HepG2 (cell line): ENCODE measurements around the gene CDHR5. TPM values are rescaled to one million over a fixed set of nuclear protein-coding genes. Genes with fewer than 3 reads are reported as not detected.
A peak's percentile ranks its signal among the peaks of the same experiment; 100 is the strongest.

ENCODE experiments used
- CTCF ChIP-seq: sonication (generic); formaldehyde crosslinking; IDR thresholded peaks from 2 replicates; pipeline ENCODE4 v1.5.0; 2020; ENCODE audit warnings: mild to moderate bottlenecking, missing genetic modification reagents, moderate library complexity
- KAT7 ChIP-seq: IDR thresholded peaks from 2 replicates; pipeline ENCODE4 v1.6.1; 2018; ENCODE audit warnings: borderline replicate concordance, missing compliant biosample characterization
- KLF6 ChIP-seq: IDR thresholded peaks from 2 replicates; pipeline ENCODE4 v1.8.0; 2016; ENCODE audit warnings: missing biosample characterization, missing genetic modification reagents
- NFE2L1 ChIP-seq: sonication (generic); formaldehyde crosslinking; IDR thresholded peaks from 2 replicates; pipeline ENCODE4 v1.4.0; 2020; ENCODE audit warnings: missing genetic modification reagents, mild to moderate bottlenecking, borderline replicate concordance
- PRDM15 ChIP-seq: sonication (generic); formaldehyde crosslinking; IDR thresholded peaks from 2 replicates; pipeline ENCODE4 v1.4.0; 2020; ENCODE audit warnings: missing genetic modification reagents
- SOX13 ChIP-seq, 3 experiments: fragments of 450-650 bp in 1 of 3; sonication (generic) in 1 of 3; formaldehyde crosslinking in 1 of 3; IDR thresholded peaks in 2 of 3; conservative IDR thresholded peaks in 1 of 3; 2 replicates each; pipeline versions ENCODE4 v1.5.0 to v1.6.1; 2016 to 2020; ENCODE audit warnings: antibody characterized with exemption in 1 of 3, mild to moderate bottlenecking in 1 of 3, missing compliant biosample characterization in 1 of 3, missing genetic modification reagents in 1 of 3, moderate library complexity in 1 of 3
- SP1 ChIP-seq, 2 experiments: fragments of 450-650 bp in 1 of 2; sonication (generic) in 1 of 2; formaldehyde crosslinking in 1 of 2; IDR thresholded peaks; 2 replicates each; pipeline versions ENCODE4 v1.4.0 to v1.6.1; 2016 to 2020; ENCODE audit warnings: missing genetic modification reagents in 1 of 2
- THAP11 ChIP-seq: IDR thresholded peaks from 2 replicates; pipeline ENCODE4 v1.6.1; 2016; ENCODE audit warnings: missing biosample characterization, missing genetic modification reagents
- ZNF446 ChIP-seq: sonication (generic); formaldehyde crosslinking; IDR thresholded peaks from 2 replicates; pipeline ENCODE4 v1.5.0; 2020; ENCODE audit warnings: mild to moderate bottlenecking, missing genetic modification reagents
- ZNF619 ChIP-seq: sonication (generic); formaldehyde crosslinking; IDR thresholded peaks from 2 replicates; pipeline ENCODE4 v1.4.0; 2020; ENCODE audit warnings: mild to moderate bottlenecking, missing genetic modification reagents
- ZNF839 ChIP-seq: sonication (generic); formaldehyde crosslinking; IDR thresholded peaks from 2 replicates; pipeline ENCODE4 v1.4.0; 2020; ENCODE audit warnings: missing genetic modification reagents, mild to moderate bottlenecking, borderline replicate concordance
- polyA plus RNA-seq, 8 experiments: library from polyadenylated mRNA; depleted of rRNA in 3 of 8; stranded (reverse) in 7 of 8; unstranded in 1 of 8; fragments of >200 nt; fragmentation: Illumina TruSeq in 4 of 8; extraction: Trizol in 4 of 8; gene quantifications; 2 replicates each; pipeline versions ENCODE4 v1.2.1 to v1.2.3, GENCODE V29; 2011 to 2016; ENCODE audit warnings: low read depth in 4 of 8, missing spikeins in 1 of 8, mixed read lengths in 1 of 8; ENCODE audit not compliant: insufficient read depth in 1 of 8
- total RNA-seq, 5 experiments: library from RNA; depleted of rRNA; stranded (reverse); fragments of >200 nt; fragmentation: Illumina TruSeq; extraction: Trizol; gene quantifications; 2 replicates each; pipeline ENCODE4 v1.2.3, GENCODE V29; 2016; ENCODE audit warnings: low read depth in 1 of 5
- TF ChIP-seq, protein P1 (sequence below), 2 experiments: fragments of 450-650 bp in 1 of 2; sonication (generic) in 1 of 2; formaldehyde crosslinking; IDR thresholded peaks; 2 replicates each; pipeline versions ENCODE4 v1.5.0 to v1.8.0; 2020 to 2022; ENCODE audit warnings: mild to moderate bottlenecking in 1 of 2, missing genetic modification reagents in 1 of 2
- TF ChIP-seq, protein P2 (sequence below): IDR thresholded peaks from 2 replicates; pipeline ENCODE4 v1.6.1; 2016; ENCODE audit warnings: low read depth, borderline replicate concordance
- TF ChIP-seq, protein P3 (sequence below), 2 experiments: sonication (generic) in 1 of 2; formaldehyde crosslinking in 1 of 2; IDR thresholded peaks; 2 replicates each; pipeline versions ENCODE4 v1.4.0 to v1.6.1; 2018 to 2020; ENCODE audit warnings: missing genetic modification reagents in 2 of 2, borderline replicate concordance in 1 of 2, low read depth in 1 of 2, mild to moderate bottlenecking in 1 of 2, missing biosample characterization in 1 of 2
- TF ChIP-seq, protein P4 (sequence below): sonication (generic); formaldehyde crosslinking; IDR thresholded peaks from 2 replicates; pipeline ENCODE4 v1.4.0; 2020; ENCODE audit warnings: missing genetic modification reagents

The CDHR5 gene
- total and polyA plus RNA-seq, 2 of the 13 experiments (the other 11 are each of a cell fraction or from before 2014, with no cell fraction given) = 0.46 to 0.71 TPM

GRCh38 chr11:657691-658126, 33.0 kb upstream of the CDHR5 start (continued):
- TF ChIP-seq, protein P1, sequence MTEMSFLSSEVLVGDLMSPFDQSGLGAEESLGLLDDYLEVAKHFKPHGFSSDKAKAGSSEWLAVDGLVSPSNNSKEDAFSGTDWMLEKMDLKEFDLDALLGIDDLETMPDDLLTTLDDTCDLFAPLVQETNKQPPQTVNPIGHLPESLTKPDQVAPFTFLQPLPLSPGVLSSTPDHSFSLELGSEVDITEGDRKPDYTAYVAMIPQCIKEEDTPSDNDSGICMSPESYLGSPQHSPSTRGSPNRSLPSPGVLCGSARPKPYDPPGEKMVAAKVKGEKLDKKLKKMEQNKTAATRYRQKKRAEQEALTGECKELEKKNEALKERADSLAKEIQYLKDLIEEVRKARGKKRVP (CRISPR knock-in tag; IDR thresholded peaks at IDR 0.05) = no peak
- TF ChIP-seq THAP11 (CRISPR knock-in tag) (0 out of 2 replicates have a peak, but pooled peaks have one; percentile 13), NFE2L1 (no peak), CTCF (CRISPR knock-in tag) (peak; percentile 53), ZNF619 (CRISPR knock-in tag) (no peak), ZNF839 (CRISPR knock-in tag) (no peak), KLF6 (CRISPR knock-in tag) (no peak), ZNF446 (CRISPR knock-in tag) (no peak), SP1 (IDR thresholded peaks at IDR 0.05) (no peak), SP1 (CRISPR knock-in tag; IDR thresholded peaks at IDR 0.05) (no peak), PRDM15 (CRISPR knock-in tag) (no peak), SOX13 (IDR thresholded peaks at IDR 0.05) (no peak), SOX13 (CRISPR knock-in tag; conservative IDR thresholded peaks at IDR 0.05 in 1 of 2, IDR thresholded peaks at IDR 0.05 in 1 of 2) (peak in 1 of 2 experiments; percentile 27; a peak in 1 of 4 replicates), KAT7 (CRISPR knock-in tag) (no peak)
- TF ChIP-seq, protein P2, sequence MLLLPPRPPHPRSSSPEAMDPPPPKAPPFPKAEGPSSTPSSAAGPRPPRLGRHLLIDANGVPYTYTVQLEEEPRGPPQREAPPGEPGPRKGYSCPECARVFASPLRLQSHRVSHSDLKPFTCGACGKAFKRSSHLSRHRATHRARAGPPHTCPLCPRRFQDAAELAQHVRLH (CRISPR knock-in tag) = no peak
- TF ChIP-seq, protein P3, sequence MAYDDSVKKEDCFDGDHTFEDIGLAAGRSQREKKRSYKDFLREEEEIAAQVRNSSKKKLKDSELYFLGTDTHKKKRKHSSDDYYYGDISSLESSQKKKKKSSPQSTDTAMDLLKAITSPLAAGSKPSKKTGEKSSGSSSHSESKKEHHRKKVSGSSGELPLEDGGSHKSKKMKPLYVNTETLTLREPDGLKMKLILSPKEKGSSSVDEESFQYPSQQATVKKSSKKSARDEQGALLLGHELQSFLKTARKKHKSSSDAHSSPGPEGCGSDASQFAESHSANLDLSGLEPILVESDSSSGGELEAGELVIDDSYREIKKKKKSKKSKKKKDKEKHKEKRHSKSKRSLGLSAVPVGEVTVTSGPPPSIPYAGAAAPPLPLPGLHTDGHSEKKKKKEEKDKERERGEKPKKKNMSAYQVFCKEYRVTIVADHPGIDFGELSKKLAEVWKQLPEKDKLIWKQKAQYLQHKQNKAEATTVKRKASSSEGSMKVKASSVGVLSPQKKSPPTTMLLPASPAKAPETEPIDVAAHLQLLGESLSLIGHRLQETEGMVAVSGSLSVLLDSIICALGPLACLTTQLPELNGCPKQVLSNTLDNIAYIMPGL (CRISPR knock-in tag; IDR thresholded peaks at IDR 0.05; ENCODE audit: borderline replicate concordance in 1 of 2, low read depth in 1 of 2) = peak in 1 of 2 experiments; percentile 38; a peak in 1 of 4 replicates
- TF ChIP-seq, protein P4, sequence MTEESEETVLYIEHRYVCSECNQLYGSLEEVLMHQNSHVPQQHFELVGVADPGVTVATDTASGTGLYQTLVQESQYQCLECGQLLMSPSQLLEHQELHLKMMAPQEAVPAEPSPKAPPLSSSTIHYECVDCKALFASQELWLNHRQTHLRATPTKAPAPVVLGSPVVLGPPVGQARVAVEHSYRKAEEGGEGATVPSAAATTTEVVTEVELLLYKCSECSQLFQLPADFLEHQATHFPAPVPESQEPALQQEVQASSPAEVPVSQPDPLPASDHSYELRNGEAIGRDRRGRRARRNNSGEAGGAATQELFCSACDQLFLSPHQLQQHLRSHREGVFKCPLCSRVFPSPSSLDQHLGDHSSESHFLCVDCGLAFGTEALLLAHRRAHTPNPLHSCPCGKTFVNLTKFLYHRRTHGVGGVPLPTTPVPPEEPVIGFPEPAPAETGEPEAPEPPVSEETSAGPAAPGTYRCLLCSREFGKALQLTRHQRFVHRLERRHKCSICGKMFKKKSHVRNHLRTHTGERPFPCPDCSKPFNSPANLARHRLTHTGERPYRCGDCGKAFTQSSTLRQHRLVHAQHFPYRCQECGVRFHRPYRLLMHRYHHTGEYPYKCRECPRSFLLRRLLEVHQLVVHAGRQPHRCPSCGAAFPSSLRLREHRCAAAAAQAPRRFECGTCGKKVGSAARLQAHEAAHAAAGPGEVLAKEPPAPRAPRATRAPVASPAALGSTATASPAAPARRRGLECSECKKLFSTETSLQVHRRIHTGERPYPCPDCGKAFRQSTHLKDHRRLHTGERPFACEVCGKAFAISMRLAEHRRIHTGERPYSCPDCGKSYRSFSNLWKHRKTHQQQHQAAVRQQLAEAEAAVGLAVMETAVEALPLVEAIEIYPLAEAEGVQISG (CRISPR knock-in tag) = peak; percentile 29; the same call in 1 of the 2 replicates
